Jurkat, Clone E6-1 (cell line): ENCODE data around the gene KBTBD13.

ENCODE experiments used
- DNase-seq: peaks from one replicate; pipeline ENCODE4 v3.0.0-alpha.2; 2011; ENCODE audit warnings: low read depth, low spot score
- H3K4me3 ChIP-seq: 2 replicates; pipeline ENCODE4 v1.5.1; 2011; ENCODE audit warnings: mild to moderate bottlenecking, low read length, control low read depth, moderate library complexity

The KBTBD13 gene

DNA sequence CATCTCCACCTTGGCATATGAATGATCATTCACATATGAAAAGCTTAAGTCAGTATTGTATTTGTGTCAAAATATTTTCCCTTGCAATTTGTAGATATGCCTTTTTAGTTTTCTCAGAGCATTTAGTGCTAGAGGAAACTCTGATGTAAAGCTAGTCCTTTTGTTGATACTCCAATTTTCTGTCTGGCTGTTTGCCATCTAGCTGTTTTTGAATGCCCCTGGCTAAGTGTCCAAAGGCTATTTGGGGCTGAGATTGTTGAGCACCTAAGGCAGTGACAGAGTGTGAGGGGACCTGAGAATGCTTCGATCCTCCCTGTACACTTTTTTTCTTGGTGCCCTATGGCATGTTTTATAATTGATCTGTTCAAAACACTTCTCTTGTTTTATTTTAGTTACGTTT lies 28.3 kb upstream of the KBTBD13 start:
- DNase-seq, result no peak
- no peak overlapping the region for H3K4me3 ChIP-seq

- H3K4me3 ChIP-seq, result peak overlapping the region; percentile 45
- DNase-seq, result peak; percentile 93
Observed at GRCh38 chr15:65049418-65049840, 27.1 kb upstream of the KBTBD13 start.

DNA sequence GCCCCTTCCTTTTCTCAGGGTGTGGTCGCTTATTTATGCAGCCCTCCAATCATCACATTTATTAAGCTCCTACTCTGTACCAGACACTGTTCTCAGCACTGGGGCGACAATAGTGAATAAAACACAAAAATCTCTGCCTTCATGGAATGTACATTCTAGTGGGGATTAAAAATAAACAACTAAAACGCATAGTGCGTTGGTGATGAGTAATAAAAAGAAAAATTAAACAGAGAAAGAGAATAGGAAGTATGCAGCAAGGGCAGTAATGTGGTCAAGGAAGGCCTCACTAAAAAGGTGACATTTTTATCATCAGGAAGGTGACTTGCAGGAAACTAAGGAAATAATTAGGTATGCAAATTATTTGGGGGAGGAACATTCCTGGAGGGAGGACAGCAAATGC lies 26.3 kb upstream of the KBTBD13 start:
- DNase-seq, result no peak
- no peak overlapping the region for H3K4me3 ChIP-seq

DNA sequence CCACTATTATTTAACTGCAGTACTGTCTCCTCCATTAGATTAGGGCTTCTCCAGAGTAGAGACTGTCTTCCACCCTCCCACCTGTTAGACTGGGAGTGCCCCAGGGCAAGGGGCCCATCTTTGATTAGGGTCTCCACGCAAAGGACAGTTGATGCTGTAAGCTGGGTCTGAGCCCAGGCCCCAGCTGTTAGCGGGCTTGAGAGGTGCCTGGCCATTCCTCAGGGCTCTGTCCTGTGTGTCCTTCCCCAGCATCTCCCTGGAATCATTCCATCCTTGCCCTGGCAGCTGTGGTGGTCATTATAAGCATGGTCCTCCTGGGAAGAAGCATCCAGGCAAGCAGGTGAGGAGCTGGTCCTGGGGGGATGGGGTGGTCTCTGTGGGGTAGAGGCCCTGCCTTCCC lies 25.3 kb upstream of the KBTBD13 start:
- no peak overlapping the region for H3K4me3 ChIP-seq
- no peak for DNase-seq

DNA sequence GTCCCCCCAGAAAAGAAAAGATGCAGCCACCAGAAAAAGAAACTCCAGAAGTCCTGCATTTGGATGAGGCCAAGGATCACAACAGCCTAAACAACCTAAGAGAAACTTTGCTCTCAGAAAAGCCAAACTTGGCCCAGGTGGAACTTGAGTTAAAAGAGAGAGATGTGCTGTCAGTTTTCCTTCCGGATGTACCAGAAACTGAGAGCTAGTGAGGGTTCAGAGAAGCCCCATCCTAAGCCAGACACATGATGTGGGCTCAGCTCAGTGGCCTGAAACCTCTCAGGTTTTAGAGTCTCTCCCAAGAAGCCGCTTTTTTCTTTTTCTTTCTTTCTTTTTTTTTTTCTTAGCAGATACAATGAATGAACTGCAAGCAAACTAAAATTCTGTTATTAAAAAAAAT lies 23.6 kb upstream of the KBTBD13 start:
- H3K4me3 ChIP-seq, result no peak overlapping the region
- no peak for DNase-seq

- H3K4me3 ChIP-seq, result no peak overlapping the region
- peak; percentile 50 for DNase-seq
Observed at GRCh38 chr15:65054333-65055200, 22.0 kb upstream of the KBTBD13 start.

GRCh38 chr15:65055201-65055870 lies 21.2 kb upstream of the KBTBD13 start:
- DNase-seq, result peak; percentile 82
- H3K4me3 ChIP-seq, result peak overlapping the region; percentile 20

- DNase-seq, result no peak
- H3K4me3 ChIP-seq, result peak overlapping the region; percentile 20
Observed at GRCh38 chr15:65056106-65056505, 20.4 kb upstream of the KBTBD13 start.

GRCh38 chr15:65056868-65057548 lies 19.5 kb upstream of the KBTBD13 start:
- DNase-seq, result no peak
- H3K4me3 ChIP-seq, result no peak overlapping the region

DNA sequence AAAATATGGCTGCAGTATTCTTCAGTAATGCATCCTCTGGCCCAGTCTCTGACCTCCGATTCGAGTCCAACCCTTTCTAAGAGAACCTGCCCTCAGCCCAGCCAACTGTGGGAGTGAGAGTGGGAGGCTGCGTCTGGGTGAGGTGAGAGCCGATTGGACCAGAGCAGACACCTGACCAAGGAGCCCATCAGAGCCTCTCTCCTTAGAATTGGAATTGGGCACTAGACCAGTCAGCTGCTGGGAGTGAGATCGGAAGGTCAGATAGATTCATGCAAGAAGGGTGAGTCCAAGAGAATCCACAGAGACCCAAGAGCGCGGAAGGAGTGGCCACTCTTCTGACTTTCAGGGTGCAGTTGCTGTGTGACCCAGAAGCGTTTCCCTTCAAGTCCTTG lies 19.0 kb upstream of the KBTBD13 start:
- DNase-seq, result no peak
- H3K4me3 ChIP-seq, result no peak overlapping the region

GRCh38 chr15:65058394-65059368 lies 17.9 kb upstream of the KBTBD13 start:
- no peak overlapping the region for H3K4me3 ChIP-seq
- DNase-seq, result no peak

DNA sequence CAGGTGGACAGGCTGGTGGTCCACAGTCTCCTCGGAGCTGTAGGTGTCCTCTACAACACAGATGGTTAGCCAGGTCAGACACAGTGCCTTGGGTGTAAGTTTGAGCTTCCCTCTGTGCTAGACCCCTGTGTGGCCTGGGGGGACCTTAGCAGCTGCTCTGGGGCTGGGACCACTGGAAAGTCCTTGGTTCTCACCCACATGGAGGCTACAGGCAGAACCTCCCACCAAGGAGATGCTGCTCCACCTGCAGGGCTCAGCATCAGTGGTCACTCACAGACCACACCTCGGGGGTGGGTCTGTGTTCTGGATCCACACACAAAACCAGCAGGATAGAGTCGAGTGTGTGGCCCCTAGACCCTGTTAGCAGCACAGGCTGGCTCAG lies 17.2 kb upstream of the KBTBD13 start:
- DNase-seq, result no peak
- H3K4me3 ChIP-seq, result no peak overlapping the region

DNA sequence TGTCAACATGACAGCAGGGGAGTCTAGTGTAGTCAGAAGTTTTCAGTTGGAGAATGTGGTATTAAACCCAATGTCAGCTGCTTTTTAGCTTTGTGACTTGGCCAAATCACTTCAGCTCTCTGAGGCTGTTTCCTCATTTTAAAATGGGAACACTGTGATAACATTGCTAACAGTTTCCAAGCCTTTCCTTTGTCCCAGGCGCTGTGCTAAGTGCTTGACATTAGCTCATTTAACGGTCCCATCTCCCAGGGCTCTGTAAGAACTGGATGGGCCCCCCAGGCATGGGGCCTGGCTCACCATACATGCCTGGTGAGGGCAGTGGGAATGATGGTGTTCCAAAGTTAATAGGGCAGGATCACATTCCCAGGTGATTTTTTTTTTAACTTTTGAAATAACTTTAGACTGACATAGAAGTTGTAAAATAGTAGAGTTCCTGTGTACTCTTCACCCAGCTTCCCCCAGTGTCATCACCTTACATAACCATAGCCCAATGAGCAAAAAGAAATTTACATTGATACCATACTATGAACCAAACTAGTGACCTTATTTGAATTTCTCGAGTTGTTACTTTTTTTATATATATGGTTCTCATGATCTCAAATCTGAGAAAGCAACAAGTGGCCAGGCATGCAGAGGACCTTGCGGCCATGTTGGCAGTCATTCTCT lies 16.5 kb upstream of the KBTBD13 start:
- H3K4me3 ChIP-seq, result no peak overlapping the region
- no peak for DNase-seq

DNA sequence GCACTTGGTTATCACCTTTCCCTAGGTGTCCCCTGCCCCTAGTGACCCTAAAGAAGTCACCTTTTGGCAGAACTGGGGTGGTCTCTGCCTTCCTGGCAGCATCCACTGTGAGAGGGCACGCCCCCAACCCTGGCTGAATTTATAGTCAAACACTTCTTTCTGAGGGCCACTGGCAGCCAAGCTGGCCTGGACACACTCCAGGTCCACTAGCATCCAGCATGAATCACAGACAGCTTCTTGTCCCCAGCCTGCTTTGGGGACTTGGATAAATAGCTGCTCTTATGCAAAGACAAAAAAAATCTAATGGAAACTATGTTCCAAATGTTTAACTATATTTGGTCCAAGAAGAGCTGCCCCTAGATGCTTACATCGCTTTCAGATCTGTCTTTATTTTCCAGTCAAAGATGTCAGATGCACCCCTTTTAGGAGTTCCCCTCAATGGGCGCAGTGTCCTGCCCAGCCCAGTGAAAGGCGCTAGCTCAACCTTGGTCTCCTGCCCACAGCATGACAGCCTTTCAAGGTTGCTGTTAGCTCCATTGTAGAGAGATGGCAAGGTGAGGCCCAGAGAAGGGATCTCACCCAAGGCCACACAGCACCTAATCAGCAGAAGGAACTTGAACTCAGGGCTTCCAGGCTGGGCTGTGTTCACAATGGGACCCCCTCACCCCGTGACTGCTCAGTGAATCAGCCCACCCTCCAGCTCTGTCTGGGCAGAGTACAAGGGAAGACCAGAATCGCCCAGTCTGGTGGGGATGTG lies 15.7 kb upstream of the KBTBD13 start:
- DNase-seq, result no peak

DNA sequence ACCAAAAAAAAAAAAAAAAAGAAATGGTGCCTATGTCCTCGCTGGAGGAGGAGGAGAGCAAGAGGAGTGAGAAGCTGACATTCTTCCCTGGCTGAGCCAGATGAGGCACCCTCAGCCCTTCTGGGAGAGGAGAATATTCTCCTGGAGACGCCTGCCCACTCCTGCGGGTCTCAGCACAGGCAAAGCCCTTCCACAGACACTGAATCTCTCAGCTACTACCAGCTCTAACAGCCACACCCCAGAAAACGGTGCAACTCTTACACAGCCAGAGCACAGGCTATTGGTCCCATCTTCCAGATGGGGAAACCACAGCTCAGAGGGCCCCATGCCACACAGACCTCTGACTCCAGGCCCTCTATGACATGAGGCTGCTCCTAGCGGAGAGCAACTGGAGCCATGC lies 14.5 kb upstream of the KBTBD13 start:
- H3K4me3 ChIP-seq, result no peak overlapping the region

More for the DNA sequence above, 15.7 kb upstream of the KBTBD13 start:
- H3K4me3 ChIP-seq, result no peak overlapping the region

GRCh38 chr15:65062726-65063125 lies 13.8 kb upstream of the KBTBD13 start:
- DNase-seq, result no peak
- no peak overlapping the region for H3K4me3 ChIP-seq

More for the DNA sequence above, 14.5 kb upstream of the KBTBD13 start:
- no peak for DNase-seq

DNA sequence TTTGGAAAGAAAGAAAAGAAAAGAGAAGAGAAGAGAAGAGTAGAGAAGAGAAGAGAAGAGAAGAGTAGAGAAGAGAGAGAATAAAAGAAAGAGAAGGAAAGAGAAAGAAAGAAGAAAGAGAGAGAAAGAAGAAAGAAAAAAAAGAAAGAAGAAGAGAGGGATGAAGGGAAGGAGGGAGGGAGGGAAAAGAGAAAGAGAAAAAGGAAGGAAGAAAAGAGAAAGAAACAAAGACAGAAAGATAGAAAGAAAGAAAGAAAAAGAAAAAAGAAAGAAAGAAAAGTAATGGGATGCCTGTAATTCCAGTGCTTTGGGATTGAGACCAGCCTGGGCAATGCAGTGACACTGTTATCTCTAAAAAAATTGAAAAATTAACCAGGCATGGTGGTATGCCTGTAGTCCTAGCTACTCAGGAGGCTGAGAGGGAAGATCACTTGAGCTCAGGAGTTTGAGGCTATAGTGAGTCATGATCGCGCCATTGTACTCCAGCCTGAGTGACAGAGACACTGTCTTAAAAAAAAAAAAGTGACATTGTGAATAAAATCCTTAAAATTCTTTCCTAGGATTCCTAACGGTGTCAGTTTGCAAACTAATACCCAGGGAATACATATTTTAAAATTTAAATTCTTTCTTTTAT lies 10.4 kb upstream of the KBTBD13 start:
- no peak for DNase-seq
- no peak overlapping the region for H3K4me3 ChIP-seq
